B cell (primary cell): ENCODE measurements around the gene MAGIX.

Experiments
- CTCF ChIP-seq: fragments of 200-600 bp; IDR thresholded peaks from one replicate; pipeline ENCODE4 v1.8.0; 2022; ENCODE audit warnings: antibody characterized with exemption, mild to moderate bottlenecking
- EZH2 ChIP-seq: IDR thresholded peaks from 2 replicates; pipeline ENCODE4 v1.6.1; 2012; ENCODE audit warnings: borderline replicate concordance, low read depth, mild to moderate bottlenecking, moderate library complexity, low read length; ENCODE audit not compliant: insufficient read depth, poor library complexity, severe bottlenecking

GRCh38 chrX:49183701-49184281 is 21.2 kb downstream of the MAGIX start:
- TF ChIP-seq CTCF: no peak
- TF ChIP-seq EZH2: no peak
